DND-41 (cell line): Measurements from ENCODE around the gene LRRC72.

Experiments used
- EZH2 ChIP-seq: IDR thresholded peaks from 3 replicates; pipeline ENCODE4 v1.6.1; 2012; ENCODE audit warnings: borderline replicate concordance, low read depth, mild to moderate bottlenecking, moderate library complexity, low read length, inconsistent platforms; ENCODE audit not compliant: severe bottlenecking
- TF ChIP-seq, protein P1 (sequence below): IDR thresholded peaks from 2 replicates; pipeline ENCODE4 v1.5.1; 2012; ENCODE audit warnings: borderline replicate concordance, low read length, moderate library complexity, mild to moderate bottlenecking; ENCODE audit not compliant: poor library complexity, severe bottlenecking; ENCODE audit errors: extremely low read depth

DNA sequence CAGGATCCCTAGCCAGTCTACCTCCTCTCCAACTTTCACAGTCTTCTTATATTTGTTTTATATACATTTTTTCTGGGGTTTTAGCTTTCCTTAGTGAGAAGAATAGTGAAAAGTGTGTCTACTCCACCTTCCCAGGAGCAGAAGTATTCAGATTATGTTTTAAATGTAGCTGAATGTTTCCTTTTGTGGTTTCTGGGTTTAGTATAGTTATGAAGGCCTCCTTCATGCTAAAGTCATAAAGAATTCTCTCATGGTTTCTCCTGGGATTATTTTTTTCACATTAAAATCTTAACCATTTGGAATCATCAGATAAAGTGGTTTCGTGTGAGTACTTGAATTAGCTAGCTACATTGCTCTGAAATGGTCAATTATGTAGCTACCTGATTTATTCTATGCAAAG lies 68.1 kb downstream of the LRRC72 start:
- TF ChIP-seq, protein P1, sequence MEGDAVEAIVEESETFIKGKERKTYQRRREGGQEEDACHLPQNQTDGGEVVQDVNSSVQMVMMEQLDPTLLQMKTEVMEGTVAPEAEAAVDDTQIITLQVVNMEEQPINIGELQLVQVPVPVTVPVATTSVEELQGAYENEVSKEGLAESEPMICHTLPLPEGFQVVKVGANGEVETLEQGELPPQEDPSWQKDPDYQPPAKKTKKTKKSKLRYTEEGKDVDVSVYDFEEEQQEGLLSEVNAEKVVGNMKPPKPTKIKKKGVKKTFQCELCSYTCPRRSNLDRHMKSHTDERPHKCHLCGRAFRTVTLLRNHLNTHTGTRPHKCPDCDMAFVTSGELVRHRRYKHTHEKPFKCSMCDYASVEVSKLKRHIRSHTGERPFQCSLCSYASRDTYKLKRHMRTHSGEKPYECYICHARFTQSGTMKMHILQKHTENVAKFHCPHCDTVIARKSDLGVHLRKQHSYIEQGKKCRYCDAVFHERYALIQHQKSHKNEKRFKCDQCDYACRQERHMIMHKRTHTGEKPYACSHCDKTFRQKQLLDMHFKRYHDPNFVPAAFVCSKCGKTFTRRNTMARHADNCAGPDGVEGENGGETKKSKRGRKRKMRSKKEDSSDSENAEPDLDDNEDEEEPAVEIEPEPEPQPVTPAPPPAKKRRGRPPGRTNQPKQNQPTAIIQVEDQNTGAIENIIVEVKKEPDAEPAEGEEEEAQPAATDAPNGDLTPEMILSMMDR = no peak
- TF ChIP-seq EZH2 = no peak
